BJ (cell line): Measurements from ENCODE around the gene LCNL1. TPM values are rescaled to one million over a fixed set of nuclear protein-coding genes. Genes with fewer than 3 reads are reported as not detected.

Source experiments
- CTCF ChIA-PET: fragments of 350-600 bp; formaldehyde crosslinking; extraction: SDS; loops from one replicate; lab custom pipeline; 2021; ENCODE audit warnings: antibody characterized with exemption, inconsistent platforms; lab: Yijun Ruan, JAX
- POLR2A ChIA-PET: fragments of 300-600 bp; sonication (Branson Sonifier 250); formaldehyde crosslinking; extraction: SDS; loops from one replicate; lab custom pipeline; 2021; ENCODE audit warnings: antibody characterized with exemption; lab: Charles Lee
- DNase-seq: peaks from one replicate; pipeline ENCODE4 v3.0.0-alpha.2; 2011; ENCODE audit warnings: low read depth
- H3K27me3 ChIP-seq: 2 replicates; pipeline ENCODE4 v1.6.0; 2011; ENCODE audit warnings: low read length; ENCODE audit not compliant: control insufficient read depth, insufficient read depth
- H3K36me3 ChIP-seq: 2 replicates; pipeline ENCODE4 v1.5.1; 2011; ENCODE audit warnings: low read length; ENCODE audit not compliant: control insufficient read depth, insufficient read depth
- H3K4me3 ChIP-seq: 2 replicates; pipeline ENCODE4 v1.5.1; 2011; ENCODE audit warnings: low read depth, mild to moderate bottlenecking, control low read depth, low read length
- CTCF ChIP-seq: IDR thresholded peaks from 2 replicates; pipeline ENCODE4 v1.5.1; 2011; ENCODE audit warnings: low read depth, mild to moderate bottlenecking, control low read depth, inconsistent platforms, low read length, moderate library complexity; ENCODE audit not compliant: insufficient read depth
- polyA plus RNA-seq: library from polyadenylated mRNA; depleted of rRNA; stranded (reverse); fragments of >200 nt; gene quantifications from 2 replicates; pipeline ENCODE4 v1.2.3, GENCODE V29; 2011

LCNL1 gene
- polyA plus RNA-seq, 1 experiment, result 0.01 TPM

GRCh38 chr9:137012694-137013570 is 30.1 kb downstream of the LCNL1 start:
- CTCF ChIA-PET, result interaction anchor here (0.6 to 1.5 kb wide), 4 partner anchors 16 to 65 kb away, joined by 3 to 4 read pairs (median 3); partner anchors contain the start of gene NPDC1

GRCh38 chr9:137013571-137013940 is 30.8 kb downstream of the LCNL1 start:
- Histone ChIP-seq H3K36me3 (peaks cover 24% of the 10 kb centered on the region), H3K4me3 (no peak overlapping the region), H3K27me3 (no peaks in the 10 kb centered on the region)
- no peak for DNase-seq
- CTCF ChIA-PET, result interaction anchor here (1.0 to 2.6 kb wide), 2 partner anchors 16 to 65 kb away, joined by 3 to 13 read pairs; no protein-coding TSS in a partner anchor
- no peak for TF ChIP-seq CTCF
- POLR2A ChIA-PET, result no interaction called here

More at GRCh38 chr9:137012694-137013570, 30.1 kb downstream of the LCNL1 start:
- no peak for DNase-seq
- POLR2A ChIA-PET, result no interaction called here
- H3K4me3 ChIP-seq, result no peak overlapping the region
- TF ChIP-seq CTCF, result no peak
- peaks cover 22% of the 10 kb centered on the region for H3K36me3 ChIP-seq
- H3K27me3 ChIP-seq, result no peaks in the 10 kb centered on the region

GRCh38 chr9:137014166-137014565 is 31.4 kb downstream of the LCNL1 start:
- no peak for TF ChIP-seq CTCF
- ChIA-PET POLR2A (no interaction called here), CTCF (interaction anchor here (0.7 to 2.6 kb wide), 4 partner anchors 15 to 66 kb away, joined by 3 to 13 read pairs (median 4); no protein-coding TSS in a partner anchor)
- Histone ChIP-seq H3K4me3 (no peak overlapping the region), H3K36me3 (peaks cover 24% of the 10 kb centered on the region), H3K27me3 (no peaks in the 10 kb centered on the region)
- no peak for DNase-seq

GRCh38 chr9:137014776-137015539 is 32.2 kb downstream of the LCNL1 start:
- no peak for DNase-seq
- TF ChIP-seq CTCF, result no peak
- ChIA-PET POLR2A (no interaction called here), CTCF (interaction anchor here (0.7 to 2.6 kb wide), 3 partner anchors 14 to 51 kb away, joined by 3 to 13 read pairs (median 4); no protein-coding TSS in a partner anchor)
- peaks cover 22% of the 10 kb centered on the region for H3K36me3 ChIP-seq
- H3K4me3 ChIP-seq, result no peak overlapping the region
- H3K27me3 ChIP-seq, result no peaks in the 10 kb centered on the region

GRCh38 chr9:137015540-137015930 is 32.7 kb downstream of the LCNL1 start:
- POLR2A ChIA-PET, result no interaction called here
- no peak for DNase-seq
- CTCF ChIA-PET, result interaction anchor here (1.4 to 2.6 kb wide), 2 partner anchors 14 to 20 kb away, joined by 4 to 13 read pairs; no protein-coding TSS in a partner anchor
- H3K4me3 ChIP-seq, result no peak overlapping the region
- no peaks in the 10 kb centered on the region for H3K27me3 ChIP-seq
- peaks cover 22% of the 10 kb centered on the region for H3K36me3 ChIP-seq
- TF ChIP-seq CTCF, result no peak
